Mesendoderm (in vitro differentiated cells): ENCODE measurements around the gene PLEKHD1. TPM values are rescaled to one million over a fixed set of nuclear protein-coding genes. Genes with fewer than 3 reads are reported as not detected.
A peak's percentile ranks its signal among the peaks of the same experiment; 100 is the strongest.

Source experiments
- DNase-seq: peaks from one replicate; pipeline ENCODE4 v3.0.0; 2013
- H2AK5ac ChIP-seq: 2 replicates; pipeline ENCODE4 v1.6.1; 2013; ENCODE audit warnings: low read length, inconsistent platforms
- H2BK120ac ChIP-seq: 2 replicates; pipeline ENCODE4 v1.6.1; 2013; ENCODE audit warnings: low read depth, mild to moderate bottlenecking, low read length, moderate library complexity, mixed read lengths
- H2BK15ac ChIP-seq: replicated peaks from 2 replicates; pipeline ENCODE4 v1.6.1; 2013; ENCODE audit warnings: low read depth, mild to moderate bottlenecking, moderate library complexity
- H2BK5ac ChIP-seq: 2 replicates; pipeline ENCODE4 v1.6.1; 2013; ENCODE audit warnings: low read length, inconsistent platforms
- H3K18ac ChIP-seq: 2 replicates; pipeline ENCODE4 v1.6.1; 2013; ENCODE audit warnings: mild to moderate bottlenecking, low read length, mixed read lengths
- H3K23ac ChIP-seq: one replicate; pipeline ENCODE4 v1.6.1; 2013; ENCODE audit warnings: low read length
- H3K27ac ChIP-seq: 2 replicates; pipeline ENCODE4 v1.5.1; 2013; ENCODE audit warnings: low read depth, mild to moderate bottlenecking, inconsistent platforms, low read length, moderate library complexity
- H3K27me3 ChIP-seq: 2 replicates; pipeline ENCODE4 v1.6.1; 2013; ENCODE audit warnings: low read length, control low read depth, mild to moderate bottlenecking, inconsistent platforms; ENCODE audit not compliant: insufficient read depth, poor library complexity
- H3K36me3 ChIP-seq: 2 replicates; pipeline ENCODE4 v1.6.1; 2013; ENCODE audit warnings: low read length, inconsistent platforms; ENCODE audit not compliant: control insufficient read depth, insufficient read depth
- H3K4ac ChIP-seq: one replicate; pipeline ENCODE4 v1.6.1; 2013; ENCODE audit warnings: low read depth, mild to moderate bottlenecking, low read length, moderate library complexity
- H3K4me1 ChIP-seq: 2 replicates; pipeline ENCODE4 v1.6.1; 2013; ENCODE audit warnings: low read depth, low read length, inconsistent platforms; ENCODE audit not compliant: control insufficient read depth
- H3K4me2 ChIP-seq: 2 replicates; pipeline ENCODE4 v1.6.1; 2013; ENCODE audit warnings: low read length
- H3K4me3 ChIP-seq: 2 replicates; pipeline ENCODE4 v1.5.1; 2013; ENCODE audit warnings: mild to moderate bottlenecking, low read length
- H3K56ac ChIP-seq: one replicate; pipeline ENCODE4 v1.6.1; 2013; ENCODE audit warnings: low read length
- H3K79me1 ChIP-seq: 2 replicates; pipeline ENCODE4 v1.6.1; 2013; ENCODE audit warnings: low read length, inconsistent platforms
- H3K79me2 ChIP-seq: 2 replicates; pipeline ENCODE4 v1.6.1; 2013; ENCODE audit warnings: mild to moderate bottlenecking, low read length; ENCODE audit not compliant: control insufficient read depth, insufficient read depth
- H3K9ac ChIP-seq: 2 replicates; pipeline ENCODE4 v1.6.1; 2013; ENCODE audit warnings: low read length, inconsistent platforms
- H4K5ac ChIP-seq: one replicate; pipeline ENCODE4 v1.6.1; 2013; ENCODE audit warnings: low read length
- H4K8ac ChIP-seq: one replicate; pipeline ENCODE4 v1.6.1; 2013; ENCODE audit warnings: low read depth, mild to moderate bottlenecking, control low read depth, low read length, moderate library complexity
- WGBS: extraction: QIAGEN DNeasy Blood & Tissue Kit; methylation state at CpG from one replicate; pipeline ENCODE4 v1.1.7; 2013; ENCODE audit warnings: low lambda C conversion rate, missing lambda C conversion rate; ENCODE audit not compliant: insufficient coverage; ENCODE audit errors: extremely low coverage; 5-methylcytosine and 5-hydroxymethylcytosine counted together
- polyA plus RNA-seq, 2 experiments: library from polyadenylated mRNA; stranded (reverse); fragments of 200-250 nt; gene quantifications; one replicate each; pipeline ENCODE4 v1.2.3, GENCODE V29; 2013

The PLEKHD1 gene
- polyA plus RNA-seq (2013, experiment 1 of 2), result 0.14 TPM
- polyA plus RNA-seq (2013, experiment 2 of 2), result 0.14 TPM

GRCh38 chr14:69484444-69485314, at the start of gene PLEKHD1:
Gene PLEKHD1, plus strand, starts transcription at chr14:69484728. Its CDS starts 238 bp downstream, at chr14:69484966.
- no peaks in the 10 kb centered on the region for H3K79me1 ChIP-seq
- H3K56ac ChIP-seq, result peak within 1 kb of the TSS; percentile 46
- no peak within 1 kb of the TSS for H2BK120ac ChIP-seq
- no peak within 1 kb of the TSS for H3K23ac ChIP-seq
- DNase-seq, result peak; percentile 63
- H3K36me3 ChIP-seq, result no peaks in the 10 kb centered on the region
- peak within 1 kb of the TSS; percentile 60 for H3K4me2 ChIP-seq
- no CpG with 5 or more reads among the region's 86 CpGs for WGBS
- H3K27ac ChIP-seq, result no peak within 1 kb of the TSS
- H3K27me3 ChIP-seq, result peaks cover 27% of the 10 kb centered on the region
- no peak within 1 kb of the TSS for H4K5ac ChIP-seq
- no peak within 1 kb of the TSS for H2BK5ac ChIP-seq
- H3K4ac ChIP-seq, result no peak within 1 kb of the TSS
- no peak within 1 kb of the TSS for H3K18ac ChIP-seq
- no peak within 1 kb of the TSS for H4K8ac ChIP-seq
- H3K4me3 ChIP-seq, result no peak within 1 kb of the TSS
- no peaks in the 10 kb centered on the region for H3K4me1 ChIP-seq
- H2AK5ac ChIP-seq, result no peak within 1 kb of the TSS
- H3K79me2 ChIP-seq, result no peaks in the 10 kb centered on the region
- H3K9ac ChIP-seq, result peak within 1 kb of the TSS; percentile 1
- no peak within 1 kb of the TSS for H2BK15ac ChIP-seq

GRCh38 chr14:69439521-69440270, 44.8 kb upstream of the PLEKHD1 start:
- H2BK120ac ChIP-seq, result no peak overlapping the region
- H3K4me1 ChIP-seq, result no peaks in the 10 kb centered on the region
- no peaks in the 10 kb centered on the region for H3K79me2 ChIP-seq
- peaks cover 2% of the 10 kb centered on the region for H3K79me1 ChIP-seq
- H3K4me3 ChIP-seq, result no peak overlapping the region
- H2BK5ac ChIP-seq, result no peak overlapping the region
- no peak overlapping the region for H3K4ac ChIP-seq
- H3K27me3 ChIP-seq, result no peaks in the 10 kb centered on the region
- no peak overlapping the region for H3K56ac ChIP-seq
- no peak overlapping the region for H4K5ac ChIP-seq
- H3K27ac ChIP-seq, result no peak overlapping the region
- H3K18ac ChIP-seq, result no peak overlapping the region
- no peak overlapping the region for H4K8ac ChIP-seq
- peak; percentile 26 for DNase-seq
- H3K36me3 ChIP-seq, result no peaks in the 10 kb centered on the region
- no CpG with 5 or more reads among the region's 12 CpGs for WGBS
- no peak overlapping the region for H2BK15ac ChIP-seq
- H2AK5ac ChIP-seq, result no peak overlapping the region
- H3K23ac ChIP-seq, result no peak overlapping the region
- no peak overlapping the region for H3K4me2 ChIP-seq
- H3K9ac ChIP-seq, result no peak overlapping the region

- Histone ChIP-seq H3K23ac (no peak overlapping the region), H3K9ac (no peak overlapping the region), H4K8ac (no peak overlapping the region), H3K4me3 (no peak overlapping the region), H3K79me1 (no peaks in the 10 kb centered on the region), H3K4me2 (no peak overlapping the region), H3K27ac (no peak overlapping the region), H3K79me2 (no peaks in the 10 kb centered on the region), H4K5ac (no peak overlapping the region), H2BK5ac (no peak overlapping the region), H3K27me3 (no peaks in the 10 kb centered on the region), H2BK15ac (no peak overlapping the region), H3K4ac (no peak overlapping the region), H3K18ac (no peak overlapping the region), H3K56ac (no peak overlapping the region), H3K4me1 (no peaks in the 10 kb centered on the region), H2AK5ac (no peak overlapping the region), H2BK120ac (no peak overlapping the region), H3K36me3 (no peaks in the 10 kb centered on the region)
- WGBS, result no CpG with 5 or more reads among the region's 5 CpGs
- no peak for DNase-seq
Observed at GRCh38 chr14:69441948-69442347, 42.6 kb upstream of the PLEKHD1 start.

GRCh38 chr14:69443296-69443805, 41.2 kb upstream of the PLEKHD1 start:
- H2BK15ac ChIP-seq, result no peak overlapping the region
- no peak for DNase-seq
- H3K4me1 ChIP-seq, result no peaks in the 10 kb centered on the region
- WGBS, result no CpG with 5 or more reads among the region's 5 CpGs
- no peak overlapping the region for H3K4me2 ChIP-seq
- H2BK5ac ChIP-seq, result no peak overlapping the region
- H4K8ac ChIP-seq, result no peak overlapping the region
- H4K5ac ChIP-seq, result no peak overlapping the region
- no peaks in the 10 kb centered on the region for H3K36me3 ChIP-seq
- H3K9ac ChIP-seq, result no peak overlapping the region
- H3K27me3 ChIP-seq, result no peaks in the 10 kb centered on the region
- no peak overlapping the region for H3K23ac ChIP-seq
- no peak overlapping the region for H3K18ac ChIP-seq
- H2BK120ac ChIP-seq, result no peak overlapping the region
- no peak overlapping the region for H3K56ac ChIP-seq
- no peak overlapping the region for H3K27ac ChIP-seq
- H3K4ac ChIP-seq, result no peak overlapping the region
- H3K79me1 ChIP-seq, result no peaks in the 10 kb centered on the region
- no peak overlapping the region for H3K4me3 ChIP-seq
- H2AK5ac ChIP-seq, result no peak overlapping the region
- H3K79me2 ChIP-seq, result no peaks in the 10 kb centered on the region

- H3K4ac ChIP-seq, result no peak overlapping the region
- H3K36me3 ChIP-seq, result no peaks in the 10 kb centered on the region
- no peaks in the 10 kb centered on the region for H3K79me1 ChIP-seq
- no peak overlapping the region for H3K23ac ChIP-seq
- H4K5ac ChIP-seq, result no peak overlapping the region
- no peak overlapping the region for H3K56ac ChIP-seq
- no peaks in the 10 kb centered on the region for H3K27me3 ChIP-seq
- no peak overlapping the region for H2BK15ac ChIP-seq
- H3K79me2 ChIP-seq, result no peaks in the 10 kb centered on the region
- H2BK5ac ChIP-seq, result no peak overlapping the region
- no peaks in the 10 kb centered on the region for H3K4me1 ChIP-seq
- H3K4me3 ChIP-seq, result no peak overlapping the region
- no peak overlapping the region for H2BK120ac ChIP-seq
- H3K9ac ChIP-seq, result no peak overlapping the region
- no CpG with 5 or more reads among the region's 8 CpGs for WGBS
- no peak overlapping the region for H3K27ac ChIP-seq
- no peak overlapping the region for H4K8ac ChIP-seq
- no peak overlapping the region for H2AK5ac ChIP-seq
- H3K4me2 ChIP-seq, result no peak overlapping the region
- DNase-seq, result no peak
- no peak overlapping the region for H3K18ac ChIP-seq
Observed at GRCh38 chr14:69449216-69449615, 35.3 kb upstream of the PLEKHD1 start.
